Adrenal gland (tissue), 12 donors: ENCODE results near the gene CARD10. TPM values are rescaled to one million over a fixed set of nuclear protein-coding genes. Genes with fewer than 3 reads are reported as not detected.

Experiments used
- DNase-seq, 7 donors: peaks; one replicate each; pipeline ENCODE4 v3.0.0-alpha.2; 2019 to 2020
- H3K27ac ChIP-seq, 5 donors: fragments of 200-600 bp; sonication (generic) in 4 of 5; 1 replicate in 3 of 5; 2 replicates in 2 of 5; pipeline versions ENCODE4 v1.5.1 to v1.8.0; 2016 to 2020; ENCODE audit warnings: mild to moderate bottlenecking in 1 of 5
- H3K27me3 ChIP-seq: fragments of 200-600 bp; 2 replicates; pipeline ENCODE4 v1.8.0; 2021
- H3K36me3 ChIP-seq, 2 donors: fragments of 200-600 bp; replicated peaks in 1 of 2; 1 replicate in 1 of 2; 2 replicates in 1 of 2; pipeline versions ENCODE4 v1.5.1 to v1.8.0; 2018 to 2022
- H3K4me1 ChIP-seq, 2 donors: fragments of 200-600 bp; replicated peaks in 1 of 2; 1 replicate in 1 of 2; 2 replicates in 1 of 2; pipeline versions ENCODE4 v1.5.1 to v1.8.0; 2018 to 2021
- H3K4me3 ChIP-seq, 4 donors: fragments of 200-600 bp; sonication (generic) in 3 of 4; one replicate each; pipeline ENCODE4 v1.5.1; 2016 to 2018
- H3K9me3 ChIP-seq, 3 donors: fragments of 200-600 bp; sonication (generic) in 1 of 3; replicated peaks in 1 of 3; 1 replicate in 2 of 3; 2 replicates in 1 of 3; pipeline versions ENCODE4 v1.5.1 to v1.8.0; 2016 to 2021
- CTCF ChIP-seq, 6 experiments: fragments of 450-650 bp in 4 of 6; fragments of 200-600 bp in 2 of 6; sonication (generic) in 1 of 6; IDR thresholded peaks; 1 replicate in 5 of 6; 2 replicates in 1 of 6; pipeline versions ENCODE4 v1.5.1 to v1.8.0; 2016 to 2021; ENCODE audit warnings: antibody characterized with exemption in 6 of 6, mild to moderate bottlenecking in 2 of 6, moderate library complexity in 1 of 6
- POLR2A ChIP-seq, 2 donors: fragments of 450-650 bp; IDR thresholded peaks; one replicate each; pipeline ENCODE4 v1.6.1; 2017; ENCODE audit warnings: antibody characterized with exemption in 2 of 2, mild to moderate bottlenecking in 2 of 2, moderate library complexity in 1 of 2
- WGBS, 4 donors: extraction: QIAGEN DNeasy Blood & Tissue Kit in 2 of 4; methylation state at CpG; one replicate each; pipeline versions ENCODE4 v1.1.5 to v1.1.7; 2013 to 2017; 5-methylcytosine and 5-hydroxymethylcytosine counted together
- intact Hi-C, 2 donors: fragments of 100-400 bp; cut with DNase I; formaldehyde crosslinking; loops; one replicate each; pipeline versions ENCODE4 v1.14.1 to v1.15.0; 2022 to 2023
- polyA plus RNA-seq, 3 donors: library from polyadenylated mRNA; stranded (reverse); fragments of 200-250 nt in 2 of 3; fragments of 350-450 nt in 1 of 3; fragmentation: Illumina TruSeq in 1 of 3; extraction: RNeasy Lipid Tissue Mini Kit (QIAGEN cat#74804) in 1 of 3; gene quantifications; one replicate each; pipeline ENCODE4 v1.2.3, GENCODE V29; 2013 to 2014
- total RNA-seq, 9 donors: library from RNA; depleted of rRNA in 4 of 9; stranded (reverse); fragments of >200 nt in 4 of 9; fragments of 120-200 nt in 1 of 9; fragmentation: NEBNext Ultra II Directional in 1 of 9; extraction: Animal tissue kit (Norgen Biotek cat#: 25700) in 1 of 9; gene quantifications; one replicate each; pipeline versions ENCODE4 v1.1.0 to v1.2.4, GENCODE V29; 2013 to 2023
- donor health status: healthy with polysubstance abuse.
- donor health status: Bipolar disorder and iron deficiency.
- donor health status: DM: yes; HTN: yes; CAD: no.
- donor health status: DM: no; HTN: no; CAD: no.
- donor health status: DM: no; HTN: no; CAD: no.
- donor health status: DM: yes; HTN: yes; CAD: no.

The CARD10 gene
- total and polyA plus RNA-seq, 12 donors, result 3.3 to 34.2 (median 19.0) TPM

GRCh38 chr22:37443977-37444376, 75.2 kb downstream of the CARD10 start:
- Histone ChIP-seq H3K9me3 (no peaks in the 10 kb centered on the region), H3K36me3 (no peaks in the 10 kb centered on the region), H3K4me3 (no peak overlapping the region), H3K27ac (no peak overlapping the region), H3K27me3 (peaks cover 13% of the 10 kb centered on the region), H3K4me1 (no peaks in the 10 kb centered on the region)
- intact Hi-C loops, result no loop called here
- DNase-seq, result no peak
- TF ChIP-seq POLR2A (IDR thresholded peaks at IDR 0.05) (no peak), CTCF (IDR thresholded peaks at IDR 0.05) (no peak)
- 75 to 82% (median 79%) methylated on average over 7 of the region's 7 CpGs for WGBS, 4 donors

GRCh38 chr22:37443086-37443485, 76.1 kb downstream of the CARD10 start:
- Histone ChIP-seq H3K9me3 (no peaks in the 10 kb centered on the region), H3K27ac (no peak overlapping the region), H3K4me3 (no peak overlapping the region), H3K4me1 (no peaks in the 10 kb centered on the region), H3K36me3 (no peaks in the 10 kb centered on the region), H3K27me3 (peaks cover 7% of the 10 kb centered on the region)
- no peak for DNase-seq
- no peak for TF ChIP-seq CTCF (IDR thresholded peaks at IDR 0.05)
- no peak for TF ChIP-seq POLR2A (IDR thresholded peaks at IDR 0.05)
- WGBS, 4 donors, result 82 to 90% (median 86%) methylated on average over 7 of the region's 7 CpGs
- intact Hi-C loops, result no loop called here

GRCh38 chr22:37442537-37442936, 76.7 kb downstream of the CARD10 start:
- Histone ChIP-seq H3K27ac (no peak overlapping the region), H3K27me3 (peaks cover 7% of the 10 kb centered on the region), H3K9me3 (no peaks in the 10 kb centered on the region), H3K4me1 (no peaks in the 10 kb centered on the region), H3K4me3 (no peak overlapping the region), H3K36me3 (no peaks in the 10 kb centered on the region)
- WGBS, 4 donors, result 61 to 75% (median 65%) methylated on average over 2 of the region's 2 CpGs
- no peak for TF ChIP-seq POLR2A (IDR thresholded peaks at IDR 0.05)
- intact Hi-C loops, result no loop called here
- no peak for DNase-seq

GRCh38 chr22:37442135-37442534, 77.1 kb downstream of the CARD10 start:
- H3K27ac ChIP-seq, result no peak overlapping the region
- peaks cover 4% of the 10 kb centered on the region for H3K27me3 ChIP-seq
- 38 to 62% (median 46%) methylated on average over 8 of the region's 8 CpGs for WGBS, 4 donors
- no peaks in the 10 kb centered on the region for H3K36me3 ChIP-seq
- H3K4me1 ChIP-seq, result no peaks in the 10 kb centered on the region
- H3K4me3 ChIP-seq, result no peak overlapping the region
- DNase-seq, result no peak
- no peaks in the 10 kb centered on the region for H3K9me3 ChIP-seq
- intact Hi-C loops, result no loop called here
- TF ChIP-seq CTCF (IDR thresholded peaks at IDR 0.05), result no peak
- no peak for TF ChIP-seq POLR2A (IDR thresholded peaks at IDR 0.05)

GRCh38 chr22:37440875-37441274, 78.3 kb downstream of the CARD10 start:
- Histone ChIP-seq H3K27ac (no peak overlapping the region), H3K27me3 (no peaks in the 10 kb centered on the region), H3K9me3 (no peaks in the 10 kb centered on the region), H3K36me3 (no peaks in the 10 kb centered on the region), H3K4me1 (no peaks in the 10 kb centered on the region), H3K4me3 (no peak overlapping the region)
- TF ChIP-seq CTCF (IDR thresholded peaks at IDR 0.05) (no peak), POLR2A (IDR thresholded peaks at IDR 0.05) (no peak)
- intact Hi-C loops, result no loop called here
- WGBS, 4 donors, result 79 to 91% (median 85%) methylated on average over 4 of the region's 4 CpGs
- DNase-seq, result no peak
